HCT116 (cell line): Measurements from ENCODE around the gene ADGRB2. TPM values are rescaled to one million over a fixed set of nuclear protein-coding genes. Genes with fewer than 3 reads are reported as not detected.

Experiments
- ATAC-seq: fragments of 200-7000 bp; cut with Tn5 transposase; 2 replicates; pipeline ENCODE4 v1.9.1; 2020; ENCODE audit warnings: mild to moderate bottlenecking, moderate library complexity
- BruUV-seq: library from RNA; stranded (reverse); fragments of 400-500 nt; replicated peaks from 2 replicates; lab custom pipeline; 2021; lab: Mats Ljungman, UMichigan
- CTCF ChIA-PET: fragments of 300-600 bp; sonication (Branson Sonifier 250); formaldehyde crosslinking; loops from one replicate; lab custom pipeline; 2021; ENCODE audit warnings: antibody characterized with exemption; lab: Charles Lee
- POLR2A ChIA-PET: fragments of 300-600, 350-600 bp; sonication (Branson Sonifier 250); formaldehyde crosslinking; loops from one replicate; lab custom pipeline; 2021; ENCODE audit warnings: antibody characterized with exemption; lab: Charles Lee
- RAD21 ChIA-PET, 2 experiments: fragments of 300-600 bp; sonication (Branson Sonifier 250); formaldehyde crosslinking; loops; one replicate each; lab custom pipeline; 2023; ENCODE audit warnings: low total read pairs in 2 of 2; ENCODE audit not compliant: uncharacterized antibody in 2 of 2, unreplicated experiment in 2 of 2, low non-redundant PET in 1 of 2; lab: Charles Lee
- DNase-seq: peaks from one replicate; pipeline ENCODE4 v3.0.0-alpha.2; 2010; ENCODE audit warnings: low read depth, low spot score
- H2AFZ ChIP-seq: fragments of 200-600 bp; shearing (Covaris generic), sonication (generic); 2 replicates; pipeline ENCODE4 v1.6.1; 2017; ENCODE audit warnings: low read depth, mixed run types, mixed read lengths, antibody characterized with exemption, low read length; ENCODE audit not compliant: poor library complexity, severe bottlenecking
- H3K27ac ChIP-seq: 2 replicates; pipeline ENCODE4 v1.5.1; 2012; ENCODE audit warnings: low read depth, low read length
- H3K27me3 ChIP-seq: fragments of 200-600 bp; sonication (generic); 2 replicates; pipeline ENCODE4 v1.6.1; 2016; ENCODE audit warnings: mixed run types, low read length, mixed read lengths; ENCODE audit not compliant: insufficient read depth
- H3K36me3 ChIP-seq, 2 experiments: fragments of 200-500 bp in 1 of 2; fragments of 200-600 bp in 1 of 2; sonication (Bioruptor generic) in 1 of 2; sonication (generic) in 1 of 2; 2 replicates each; pipeline versions ENCODE4 v1.5.1 to v1.6.1; 2014 to 2016; ENCODE audit warnings: low read length in 2 of 2, inconsistent platforms in 1 of 2, mixed read lengths in 1 of 2, mixed run types in 1 of 2; ENCODE audit not compliant: insufficient read depth in 2 of 2, control insufficient read depth in 1 of 2
- H3K4me1 ChIP-seq, 2 experiments: fragments of 200-600 bp in 1 of 2; sonication (generic) in 1 of 2; 2 replicates each; pipeline versions ENCODE4 v1.5.1 to v1.6.1; 2012 to 2017; ENCODE audit warnings: low read length in 2 of 2, inconsistent platforms in 1 of 2, mild to moderate bottlenecking in 1 of 2, mixed read lengths in 1 of 2, mixed run types in 1 of 2, moderate library complexity in 1 of 2; ENCODE audit not compliant: insufficient read depth in 2 of 2, control insufficient read depth in 1 of 2
- H3K4me2 ChIP-seq: fragments of 200-600 bp; sonication (generic); 2 replicates; pipeline ENCODE4 v1.6.1; 2017; ENCODE audit warnings: mixed run types, low read length, mixed read lengths
- H3K4me3 ChIP-seq, 2 experiments: fragments of 200-600 bp in 1 of 2; sonication (generic) in 1 of 2; replicated peaks in 1 of 2; 2 replicates each; pipeline ENCODE4 v1.5.1; 2011 to 2016; ENCODE audit warnings: low read length in 2 of 2, control low read depth in 1 of 2, low read depth in 1 of 2, mild to moderate bottlenecking in 1 of 2, mixed read lengths in 1 of 2, mixed run types in 1 of 2
- H3K79me2 ChIP-seq: fragments of 200-600 bp; sonication (generic); 2 replicates; pipeline ENCODE4 v1.6.1; 2017; ENCODE audit warnings: mild to moderate bottlenecking, mixed run types, low read length, moderate library complexity, mixed read lengths; ENCODE audit not compliant: insufficient read depth
- H3K9ac ChIP-seq: fragments of 200-600 bp; sonication (generic); 2 replicates; pipeline ENCODE4 v1.6.1; 2016; ENCODE audit warnings: low read length, mixed read lengths
- H3K9me2 ChIP-seq: fragments of 200-600 bp; sonication (generic), shearing (Covaris generic); 2 replicates; pipeline ENCODE4 v1.6.1; 2017; ENCODE audit warnings: mixed run types, mild to moderate bottlenecking, moderate library complexity; ENCODE audit not compliant: insufficient read depth
- H3K9me3 ChIP-seq, 2 experiments: fragments of 200-500 bp in 1 of 2; fragments of 200-600 bp in 1 of 2; sonication (Bioruptor generic) in 1 of 2; sonication (generic) in 1 of 2; 2 replicates each; pipeline ENCODE4 v1.6.1; 2014 to 2017; ENCODE audit warnings: low read length in 2 of 2, mixed read lengths in 2 of 2, inconsistent platforms in 1 of 2, low read depth in 1 of 2, mild to moderate bottlenecking in 1 of 2, mixed run types in 1 of 2, moderate library complexity in 1 of 2; ENCODE audit not compliant: control insufficient read depth in 1 of 2, insufficient read depth in 1 of 2
- H4K20me1 ChIP-seq: fragments of 200-600 bp; sonication (generic), shearing (Covaris generic); 2 replicates; pipeline ENCODE4 v1.6.1; 2017; ENCODE audit warnings: mixed run types, mild to moderate bottlenecking, moderate library complexity; ENCODE audit not compliant: insufficient read depth
- EZH2phosphoT487 ChIP-seq: fragments of 200-600 bp; IDR thresholded peaks from 2 replicates; pipeline ENCODE4 v1.6.1; 2018; ENCODE audit warnings: antibody characterized with exemption, borderline replicate concordance
- POLR2A ChIP-seq: IDR thresholded peaks from 2 replicates; pipeline ENCODE4 v1.7.0; 2011; ENCODE audit warnings: borderline replicate concordance; ENCODE audit not compliant: insufficient read depth, insufficient read length; ENCODE audit errors: extremely low read depth
- intact Hi-C: fragments of 100-400 bp; cut with micrococcal nuclease; formaldehyde crosslinking; loops from 2 replicates; pipeline ENCODE4 v1.10.0; 2022
- total RNA-seq: library from RNA; stranded (reverse); gene quantifications from one replicate; pipeline ENCODE4 v1.2.1, GENCODE V29; 2021; ENCODE audit not compliant: unreplicated experiment
- TF ChIP-seq, protein P1 (sequence below): IDR thresholded peaks from 2 replicates; pipeline ENCODE4 v1.6.1; 2011; ENCODE audit warnings: mild to moderate bottlenecking, low read length, moderate library complexity; ENCODE audit not compliant: insufficient replicate concordance; ENCODE audit errors: extremely low read depth
- TF ChIP-seq, protein P2 (sequence below): IDR thresholded peaks from 2 replicates; pipeline ENCODE4 v1.6.1; 2012

The ADGRB2 gene
- total RNA-seq, 1 experiment from 2014 or later = 10.1 TPM

DNA sequence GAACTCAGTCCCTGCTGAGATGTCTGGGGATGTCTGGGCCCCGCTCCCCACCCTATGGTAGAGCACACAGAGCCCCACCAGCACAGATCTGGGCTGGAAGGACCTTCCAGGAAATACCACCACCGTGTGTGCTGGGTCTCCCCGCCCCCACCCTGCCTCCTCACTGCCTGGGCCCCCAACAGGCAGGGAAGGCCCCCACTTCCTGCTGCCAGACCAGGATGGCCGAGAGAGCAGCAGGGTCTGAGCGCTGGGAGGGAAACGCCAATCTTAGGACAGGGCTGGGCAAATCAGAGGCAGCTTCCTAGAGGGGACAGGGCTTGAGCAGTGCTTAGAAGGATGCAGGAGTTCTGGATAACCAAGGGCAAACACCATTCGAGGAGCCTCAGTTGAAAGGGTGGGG is 11.9 kb downstream of the ADGRB2 start (continued):
- TF ChIP-seq, protein P1, sequence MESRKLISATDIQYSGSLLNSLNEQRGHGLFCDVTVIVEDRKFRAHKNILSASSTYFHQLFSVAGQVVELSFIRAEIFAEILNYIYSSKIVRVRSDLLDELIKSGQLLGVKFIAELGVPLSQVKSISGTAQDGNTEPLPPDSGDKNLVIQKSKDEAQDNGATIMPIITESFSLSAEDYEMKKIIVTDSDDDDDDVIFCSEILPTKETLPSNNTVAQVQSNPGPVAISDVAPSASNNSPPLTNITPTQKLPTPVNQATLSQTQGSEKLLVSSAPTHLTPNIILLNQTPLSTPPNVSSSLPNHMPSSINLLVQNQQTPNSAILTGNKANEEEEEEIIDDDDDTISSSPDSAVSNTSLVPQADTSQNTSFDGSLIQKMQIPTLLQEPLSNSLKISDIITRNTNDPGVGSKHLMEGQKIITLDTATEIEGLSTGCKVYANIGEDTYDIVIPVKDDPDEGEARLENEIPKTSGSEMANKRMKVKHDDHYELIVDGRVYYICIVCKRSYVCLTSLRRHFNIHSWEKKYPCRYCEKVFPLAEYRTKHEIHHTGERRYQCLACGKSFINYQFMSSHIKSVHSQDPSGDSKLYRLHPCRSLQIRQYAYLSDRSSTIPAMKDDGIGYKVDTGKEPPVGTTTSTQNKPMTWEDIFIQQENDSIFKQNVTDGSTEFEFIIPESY = no peak
- TF ChIP-seq POLR2A (no peak), EZH2phosphoT487 (no peak)

DNA sequence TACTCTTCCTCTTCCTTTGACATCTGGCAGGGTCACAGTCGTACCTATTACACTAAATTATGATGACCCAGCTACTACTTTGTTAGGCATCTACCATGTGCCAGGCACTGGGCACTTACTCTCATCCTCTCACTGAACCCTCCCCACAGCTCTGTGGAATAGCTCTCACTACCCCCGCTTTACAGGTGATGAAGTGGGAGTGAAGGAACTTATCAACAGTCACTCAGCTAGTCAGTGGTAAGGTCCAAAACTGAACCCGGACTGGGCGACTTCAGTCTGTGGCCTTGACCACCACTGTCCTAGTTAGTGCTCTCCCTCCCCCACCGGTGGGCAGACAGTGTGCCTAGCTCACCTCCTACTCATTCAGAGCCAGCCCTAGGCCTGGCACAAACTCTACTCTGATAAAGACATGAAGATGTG is 12.3 kb downstream of the ADGRB2 start:
- POLR2A ChIA-PET = no interaction called here
- no peaks in the 10 kb centered on the region for H3K36me3 ChIP-seq
- TF ChIP-seq, protein P2, sequence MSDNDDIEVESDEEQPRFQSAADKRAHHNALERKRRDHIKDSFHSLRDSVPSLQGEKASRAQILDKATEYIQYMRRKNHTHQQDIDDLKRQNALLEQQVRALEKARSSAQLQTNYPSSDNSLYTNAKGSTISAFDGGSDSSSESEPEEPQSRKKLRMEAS = no peak
- TF ChIP-seq, all 23 proteins: peak for 0
- CTCF ChIA-PET = no interaction called here
- no peak overlapping the region for H2AFZ ChIP-seq
- H3K79me2 ChIP-seq = no peaks in the 10 kb centered on the region
- no peak overlapping the region for H3K4me3 ChIP-seq
- H3K4me2 ChIP-seq = no peak overlapping the region
- H3K4me1 ChIP-seq = peaks cover 6 to 12% of the 10 kb centered on the region in 2 experiments; a peak in 3 of 4 replicates
- H3K9me3 ChIP-seq = no peaks in the 10 kb centered on the region
- BruUV-seq = no TSS peak
- RAD21 ChIA-PET = interaction anchor here in 1 of 2 experiments (0.6 kb wide), 1 partner anchor 1747 kb away, joined by 4 read pairs; no protein-coding TSS in a partner anchor
- no peak overlapping the region for H3K27ac ChIP-seq
- no peak for ATAC-seq
- intact Hi-C loops = no loop called here
- H3K9me2 ChIP-seq = no peaks in the 10 kb centered on the region
- no peaks in the 10 kb centered on the region for H3K27me3 ChIP-seq
- no peaks in the 10 kb centered on the region for H4K20me1 ChIP-seq
- no peak overlapping the region for H3K9ac ChIP-seq
- DNase-seq = no peak
